Caco-2 (cell line): ENCODE results near the gene CHRNA5. TPM values are rescaled to one million over a fixed set of nuclear protein-coding genes. Genes with fewer than 3 reads are reported as not detected.

Source experiments
- BruUV-seq: library from RNA; stranded (reverse); fragments of 400-500 nt; replicated peaks from 2 replicates; lab custom pipeline; 2021; lab: Mats Ljungman, UMichigan
- CTCF ChIA-PET: fragments of 300-600 bp; sonication (Branson Sonifier 250); formaldehyde crosslinking; loops from one replicate; lab custom pipeline; 2022; ENCODE audit warnings: antibody characterized with exemption; lab: Charles Lee
- POLR2A ChIA-PET: fragments of 300-600 bp; sonication (Branson Sonifier 250); formaldehyde crosslinking; loops from one replicate; lab custom pipeline; 2022; ENCODE audit warnings: antibody characterized with exemption; lab: Charles Lee
- DNase-seq, 2 experiments: peaks; one replicate each; pipeline versions ENCODE4 v3.0.0 to v3.0.0-alpha.2; 2020 to 2022
- H3K27me3 ChIP-seq: replicated peaks from 2 replicates; pipeline ENCODE4 v1.6.0; 2011; ENCODE audit warnings: low read length; ENCODE audit not compliant: control insufficient read depth, insufficient read depth
- H3K36me3 ChIP-seq: 2 replicates; pipeline ENCODE4 v1.5.1; 2011; ENCODE audit warnings: low read length; ENCODE audit not compliant: control insufficient read depth, insufficient read depth
- H3K4me1 ChIP-seq: fragments of 250-450 bp; sonication (Bioruptor Pico); 2 replicates; pipeline ENCODE4 v1.5.1; 2020; ENCODE audit warnings: mild to moderate bottlenecking
- H3K4me3 ChIP-seq: 2 replicates; pipeline ENCODE4 v1.5.1; 2011; ENCODE audit warnings: low read depth, mild to moderate bottlenecking, control low read depth, low read length
- H3K9me3 ChIP-seq: fragments of 250-450 bp; sonication (Bioruptor Pico); 2 replicates; pipeline ENCODE4 v1.5.1; 2020; ENCODE audit warnings: mild to moderate bottlenecking, moderate library complexity
- H3K27ac Mint-ChIP-seq: one replicate; pipeline ENCODE4 v1.8.0; 2022; ENCODE audit warnings: mixed read lengths; ENCODE audit not compliant: unreplicated experiment
- H3K27me3 Mint-ChIP-seq: one replicate; pipeline ENCODE4 v1.8.0; 2022; ENCODE audit warnings: mixed read lengths; ENCODE audit not compliant: insufficient read depth, unreplicated experiment
- H3K36me3 Mint-ChIP-seq: one replicate; pipeline ENCODE4 v1.8.0; 2022; ENCODE audit warnings: mild to moderate bottlenecking, mixed read lengths; ENCODE audit not compliant: insufficient read depth, unreplicated experiment
- H3K4me1 Mint-ChIP-seq: one replicate; pipeline ENCODE4 v1.8.0; 2022; ENCODE audit warnings: low read depth, mixed read lengths; ENCODE audit not compliant: unreplicated experiment
- H3K4me3 Mint-ChIP-seq: one replicate; pipeline ENCODE4 v1.8.0; 2022; ENCODE audit warnings: mild to moderate bottlenecking, moderate library complexity, mixed read lengths; ENCODE audit not compliant: unreplicated experiment
- H3K9me3 Mint-ChIP-seq: one replicate; pipeline ENCODE4 v1.8.0; 2022; ENCODE audit warnings: mixed read lengths; ENCODE audit not compliant: unreplicated experiment
- intact Hi-C: fragments of 100-400 bp; cut with micrococcal nuclease; formaldehyde crosslinking; loops from one replicate; pipeline ENCODE4 v1.10.0; 2022; ENCODE audit not compliant: unreplicated experiment
- total RNA-seq: library from RNA; stranded (reverse); gene quantifications from 2 replicates; pipeline ENCODE4 v1.2.3, GENCODE V29; 2022
- TF ChIP-seq, protein P1 (sequence below), 2 experiments: fragments of 200-600 bp in 1 of 2; IDR thresholded peaks; 1 replicate in 1 of 2; 2 replicates in 1 of 2; pipeline versions ENCODE4 v1.5.1 to v1.8.0; 2011 to 2022; ENCODE audit warnings: antibody characterized with exemption in 1 of 2, control low read depth in 1 of 2, inconsistent platforms in 1 of 2, low read depth in 1 of 2, low read length in 1 of 2, mild to moderate bottlenecking in 1 of 2, moderate library complexity in 1 of 2; ENCODE audit not compliant: insufficient read depth in 1 of 2, severe bottlenecking in 1 of 2, unreplicated experiment in 1 of 2

Gene CHRNA5
- total RNA-seq, 1 experiment from 2014 or later, result 12.9 TPM

- H3K4me1 ChIP-seq, result no peaks in the 10 kb centered on the region
- H3K4me3 Mint-ChIP-seq, result peak within 1 kb of the TSS; percentile 91
- BruUV-seq, result no TSS peak
- intact Hi-C loops, result loop anchor here (1.0 kb wide), 1 partner anchor 33 kb away; the partner anchor contains the start of gene HYKK
- H3K27ac Mint-ChIP-seq, result peak within 1 kb of the TSS; percentile 96
- peaks cover 14% of the 10 kb centered on the region for H3K4me1 Mint-ChIP-seq
- H3K4me3 ChIP-seq, result peak within 1 kb of the TSS; percentile 75
- TF ChIP-seq, protein P1, sequence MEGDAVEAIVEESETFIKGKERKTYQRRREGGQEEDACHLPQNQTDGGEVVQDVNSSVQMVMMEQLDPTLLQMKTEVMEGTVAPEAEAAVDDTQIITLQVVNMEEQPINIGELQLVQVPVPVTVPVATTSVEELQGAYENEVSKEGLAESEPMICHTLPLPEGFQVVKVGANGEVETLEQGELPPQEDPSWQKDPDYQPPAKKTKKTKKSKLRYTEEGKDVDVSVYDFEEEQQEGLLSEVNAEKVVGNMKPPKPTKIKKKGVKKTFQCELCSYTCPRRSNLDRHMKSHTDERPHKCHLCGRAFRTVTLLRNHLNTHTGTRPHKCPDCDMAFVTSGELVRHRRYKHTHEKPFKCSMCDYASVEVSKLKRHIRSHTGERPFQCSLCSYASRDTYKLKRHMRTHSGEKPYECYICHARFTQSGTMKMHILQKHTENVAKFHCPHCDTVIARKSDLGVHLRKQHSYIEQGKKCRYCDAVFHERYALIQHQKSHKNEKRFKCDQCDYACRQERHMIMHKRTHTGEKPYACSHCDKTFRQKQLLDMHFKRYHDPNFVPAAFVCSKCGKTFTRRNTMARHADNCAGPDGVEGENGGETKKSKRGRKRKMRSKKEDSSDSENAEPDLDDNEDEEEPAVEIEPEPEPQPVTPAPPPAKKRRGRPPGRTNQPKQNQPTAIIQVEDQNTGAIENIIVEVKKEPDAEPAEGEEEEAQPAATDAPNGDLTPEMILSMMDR (IDR thresholded peaks at IDR 0.05; ENCODE audit: insufficient read depth in 1 of 2, low read depth in 1 of 2, low read length in 1 of 2, severe bottlenecking in 1 of 2, unreplicated experiment in 1 of 2), result no peak
- H3K36me3 ChIP-seq, result peaks cover 3% of the 10 kb centered on the region
- no peaks in the 10 kb centered on the region for H3K27me3 Mint-ChIP-seq
- H3K27me3 ChIP-seq, result no peaks in the 10 kb centered on the region
- no peaks in the 10 kb centered on the region for H3K9me3 Mint-ChIP-seq
- H3K36me3 Mint-ChIP-seq, result peaks cover 24% of the 10 kb centered on the region
- ChIA-PET CTCF (interaction anchor here (0.6 to 1.4 kb wide), 3 partner anchors 10 to 33 kb away, joined by 3 to 4 read pairs (median 4); partner anchors contain the start of genes CHRNA5 and HYKK), POLR2A (interaction anchor here (0.6 to 1.2 kb wide), 6 partner anchors 12 to 296 kb away, joined by 3 to 12 read pairs (median 3); partner anchors contain the start of genes CHRNA5 and SKIC8)
- DNase-seq, result peak; percentile 86 to 90
- no peaks in the 10 kb centered on the region for H3K9me3 ChIP-seq
Measured at GRCh38 chr15:78540141-78540870, 25.0 kb upstream of the CHRNA5 start, which contains the start of gene PSMA4. PSMA4 (plus strand) TSS chr15:78540444; CDS start chr15:78541928, 1,484 bp downstream.

DNA sequence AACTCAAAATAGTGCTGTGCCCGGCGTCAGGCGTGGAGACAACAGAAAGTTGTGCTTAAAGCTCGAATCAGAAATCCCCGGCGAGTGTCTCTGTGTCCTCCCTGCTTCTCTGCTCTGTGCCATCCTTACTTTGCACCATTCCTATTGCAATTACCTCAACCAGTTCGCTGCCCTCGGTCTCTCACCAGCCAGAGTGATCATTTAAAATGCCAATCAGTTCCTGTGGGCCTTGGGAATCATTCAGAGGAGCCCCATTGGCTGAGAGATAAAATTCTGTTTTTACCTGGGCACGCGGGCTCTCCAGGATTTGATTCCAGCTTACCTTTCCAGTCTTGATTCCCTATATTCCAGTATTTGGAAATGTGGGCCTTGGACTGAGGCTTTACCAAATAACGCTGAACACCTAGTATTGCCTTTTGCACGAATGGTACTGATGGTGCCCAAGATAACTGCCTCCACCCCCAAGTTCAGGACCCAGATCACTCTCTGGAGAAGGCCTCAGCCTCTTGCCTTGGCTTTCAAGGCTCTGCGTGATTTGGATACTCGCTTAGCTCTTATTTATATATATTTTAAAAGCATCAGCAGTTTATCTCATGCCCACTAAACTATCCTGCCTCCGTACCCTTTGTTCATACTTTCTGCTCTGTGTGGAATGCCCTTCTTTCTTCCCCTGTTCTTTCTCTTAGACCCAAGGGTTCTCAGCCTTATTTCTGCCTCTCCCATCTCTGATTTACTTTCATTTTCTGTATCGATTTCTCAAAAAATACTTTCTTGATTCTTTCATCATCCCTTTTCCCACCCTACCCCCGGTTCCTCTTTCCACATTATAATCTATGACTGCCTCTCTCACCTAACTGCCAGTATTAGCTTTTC, 24.2 kb upstream of the CHRNA5 start:
- Histone ChIP-seq H3K4me1 (no peaks in the 10 kb centered on the region), H3K4me3 (peak overlapping the region; percentile 75), H3K36me3 (peaks cover 3% of the 10 kb centered on the region), H3K27me3 (no peaks in the 10 kb centered on the region), H3K9me3 (no peaks in the 10 kb centered on the region)
- Mint-ChIP-seq H3K4me1 (peaks cover 14% of the 10 kb centered on the region), H3K27me3 (no peaks in the 10 kb centered on the region), H3K36me3 (peaks cover 32% of the 10 kb centered on the region), H3K9me3 (no peaks in the 10 kb centered on the region), H3K4me3 (peak overlapping the region; percentile 91), H3K27ac (peak overlapping the region; percentile 96)
- TF ChIP-seq, protein P1 (IDR thresholded peaks at IDR 0.05; ENCODE audit: insufficient read depth in 1 of 2, low read depth in 1 of 2, low read length in 1 of 2, severe bottlenecking in 1 of 2, unreplicated experiment in 1 of 2), result no peak
- DNase-seq, result no peak
- ChIA-PET POLR2A (interaction anchor here (1.1 kb wide), 1 partner anchor 11 kb away, joined by 3 read pairs; no protein-coding TSS in a partner anchor), CTCF (interaction anchor here (0.6 to 1.4 kb wide), 2 partner anchors 24 to 33 kb away, joined by 3 to 4 read pairs; partner anchors contain the start of genes CHRNA5 and HYKK)
- BruUV-seq, result no TSS peak
- intact Hi-C loops, result loop anchor here (1.0 kb wide), 2 partner anchors 24 to 34 kb away; partner anchors contain the start of genes CHRNA5 and HYKK

DNA sequence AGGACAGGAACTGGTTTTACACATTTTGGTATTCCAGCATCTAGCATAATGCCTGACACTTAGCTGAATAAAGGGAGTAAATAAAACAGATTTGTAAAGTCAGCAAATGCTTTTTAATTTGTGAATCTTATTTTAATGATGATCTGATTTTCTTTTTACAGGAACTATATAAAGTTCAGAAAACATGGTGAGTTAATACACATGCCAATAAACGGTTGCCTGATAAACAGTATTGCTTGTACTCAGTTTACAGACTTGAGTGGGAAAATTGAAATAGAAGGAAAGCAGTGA, 23.6 kb upstream of the CHRNA5 start:
- H3K4me3 Mint-ChIP-seq, result peak overlapping the region; percentile 91
- H3K27ac Mint-ChIP-seq, result peak overlapping the region; percentile 96
- no peak for DNase-seq
- TF ChIP-seq, protein P1 (IDR thresholded peaks at IDR 0.05; ENCODE audit: insufficient read depth in 1 of 2, low read depth in 1 of 2, low read length in 1 of 2, severe bottlenecking in 1 of 2, unreplicated experiment in 1 of 2), result no peak
- H3K9me3 Mint-ChIP-seq, result no peaks in the 10 kb centered on the region
- Histone ChIP-seq H3K36me3 (peaks cover 3% of the 10 kb centered on the region), H3K27me3 (no peaks in the 10 kb centered on the region), H3K4me1 (no peaks in the 10 kb centered on the region), H3K4me3 (peak overlapping the region; percentile 75), H3K9me3 (no peaks in the 10 kb centered on the region)
- intact Hi-C loops, result loop anchor here (1.0 kb wide), 1 partner anchor 24 kb away; the partner anchor contains the start of gene CHRNA5
- ChIA-PET POLR2A (no interaction called here), CTCF (no interaction called here)
- no peaks in the 10 kb centered on the region for H3K27me3 Mint-ChIP-seq
- H3K4me1 Mint-ChIP-seq, result peaks cover 14% of the 10 kb centered on the region
- H3K36me3 Mint-ChIP-seq, result peaks cover 37% of the 10 kb centered on the region
- BruUV-seq, result TSS peak; percentile 40
